Sciatic nerve (tissue), 2 donors: Measurements from ENCODE around the gene TOP1. TPM values are rescaled to one million over a fixed set of nuclear protein-coding genes. Genes with fewer than 3 reads are reported as not detected.
"Not testable (repeated sequence)": the region's sequence is repeated elsewhere in the genome, so short reads cannot be mapped to it uniquely, and the experiment has no call there.

Experiments
- ATAC-seq: fragments of 200-7000 bp; cut with Tn5 transposase; one replicate; pipeline ENCODE4 v1.9.1; 2020; ENCODE audit warnings: mild to moderate bottlenecking, moderate library complexity
- DNase-seq: peaks from one replicate; pipeline ENCODE4 v3.0.0-alpha.2; 2020; ENCODE audit warnings: low spot score
- intact Hi-C: fragments of 100-400 bp; cut with DNase I; formaldehyde crosslinking; loops from one replicate; pipeline ENCODE4 v1.14.2; 2022
- total RNA-seq: library from RNA; stranded (reverse); fragmentation: NEBNext Ultra II Directional; extraction: Animal tissue kit (Norgen Biotek cat#: 25700); gene quantifications from one replicate; pipeline ENCODE4 v1.2.1, GENCODE V29; 2021
- donor health status: DM: no; HTN: no; CAD: no.
- donor health status: DM: no; HTN: no; CAD: no.

The TOP1 gene
- total RNA-seq, 1 donor from 2014 or later, result 34.7 TPM

- ATAC-seq (no peak), DNase-seq (no peak)
- intact Hi-C loops, result no loop called here
These were observed 87.8 kb downstream of the TOP1 start for GRCh38 chr20:41116282-41116956.

GRCh38 chr20:41118159-41118558 lies 89.5 kb downstream of the TOP1 start:
- intact Hi-C loops, ATAC-seq, DNase-seq: not testable (repeated sequence)

- intact Hi-C loops, result no loop called here
- no peak for ATAC-seq
- no peak for DNase-seq
These were observed 90.0 kb downstream of the TOP1 start for GRCh38 chr20:41118632-41119031.

- intact Hi-C loops, result no loop called here
- DNase-seq, result no peak
- peak; percentile 20 for ATAC-seq
These were observed 91.3 kb downstream of the TOP1 start for GRCh38 chr20:41119614-41120561.

GRCh38 chr20:41121399-41121798 lies 92.8 kb downstream of the TOP1 start:
- intact Hi-C loops, result no loop called here
- ATAC-seq (no peak), DNase-seq (no peak)

GRCh38 chr20:41123631-41124030 lies 95.0 kb downstream of the TOP1 start:
- no peak for ATAC-seq
- no peak for DNase-seq
- intact Hi-C loops, result no loop called here

- intact Hi-C loops, result no loop called here
- ATAC-seq (no peak), DNase-seq (no peak)
These were observed 96.0 kb downstream of the TOP1 start for GRCh38 chr20:41124451-41125094.

- no peak for DNase-seq
- ATAC-seq, result no peak
- intact Hi-C loops, result no loop called here
These were observed 97.2 kb downstream of the TOP1 start for GRCh38 chr20:41125530-41126457.

- intact Hi-C loops, result no loop called here
- no peak for DNase-seq
- ATAC-seq, result peak; percentile 10
These were observed 98.1 kb downstream of the TOP1 start for GRCh38 chr20:41126719-41127118.

- ATAC-seq, DNase-seq, intact Hi-C loops: not testable (repeated sequence)
These were observed 99.7 kb downstream of the TOP1 start for GRCh38 chr20:41128317-41128716.

GRCh38 chr20:41131594-41132387 lies 103.2 kb downstream of the TOP1 start:
- ATAC-seq, result no peak
- DNase-seq, result no peak
- intact Hi-C loops, result no loop called here

- ATAC-seq, DNase-seq, intact Hi-C loops: not testable (repeated sequence)
These were observed 103.8 kb downstream of the TOP1 start for GRCh38 chr20:41132388-41132775.

- DNase-seq, result no peak
- intact Hi-C loops, result no loop called here
- no peak for ATAC-seq
These were observed 105.2 kb downstream of the TOP1 start for GRCh38 chr20:41133709-41134361.

- intact Hi-C loops, result no loop called here
- DNase-seq (no peak), ATAC-seq (no peak)
These were observed 106.0 kb downstream of the TOP1 start for GRCh38 chr20:41134362-41135186.

- intact Hi-C loops, result no loop called here
- ATAC-seq (no peak), DNase-seq (no peak)
These were observed 106.7 kb downstream of the TOP1 start for GRCh38 chr20:41135187-41135887.
